Kidney (tissue), 22 donors: ENCODE results near the gene CST8. TPM values are rescaled to one million over a fixed set of nuclear protein-coding genes. Genes with fewer than 3 reads are reported as not detected.

ENCODE experiments used
- DNase-seq, 5 donors: peaks; one replicate each; pipeline ENCODE4 v3.0.0-alpha.2; 2013 to 2020
- FAIRE-seq: peaks from 2 replicates; lab custom pipeline; 2012; peaks lifted over from hg19 to GRCh38; lab: Jason Lieb, UNC
- H3K27ac ChIP-seq, 2 donors: one replicate each; pipeline ENCODE4 v1.7.0; 2013; ENCODE audit warnings: low read depth in 2 of 2, low read length in 2 of 2, inconsistent platforms in 1 of 2
- H3K27me3 ChIP-seq: one replicate; pipeline ENCODE4 v1.7.1; 2013; ENCODE audit warnings: low read length, inconsistent platforms; ENCODE audit not compliant: control insufficient read depth, insufficient read depth
- H3K36me3 ChIP-seq, 3 donors: one replicate each; pipeline versions ENCODE4 v1.7.0 to v1.7.1; 2013; ENCODE audit warnings: low read length in 3 of 3, control low read depth in 1 of 3, inconsistent platforms in 1 of 3; ENCODE audit not compliant: insufficient read depth in 3 of 3, control insufficient read depth in 2 of 3
- H3K4me1 ChIP-seq, 3 donors: one replicate each; pipeline versions ENCODE4 v1.7.0 to v1.7.1; 2013; ENCODE audit warnings: low read length in 3 of 3, inconsistent platforms in 1 of 3, low read depth in 1 of 3; ENCODE audit not compliant: control insufficient read depth in 2 of 3, insufficient read depth in 2 of 3
- H3K4me3 ChIP-seq, 3 donors: one replicate each; pipeline versions ENCODE4 v1.7.0 to v1.8.1; 2013; ENCODE audit warnings: low read length in 3 of 3, control low read depth in 1 of 3, inconsistent platforms in 1 of 3
- H3K9ac ChIP-seq, 3 donors: one replicate each; pipeline versions ENCODE4 v1.7.0 to v1.7.1; 2013; ENCODE audit warnings: low read length in 3 of 3, control low read depth in 1 of 3, inconsistent platforms in 1 of 3
- H3K9me3 ChIP-seq, 3 donors: one replicate each; pipeline versions ENCODE4 v1.7.0 to v1.7.1; 2013; ENCODE audit warnings: low read length in 3 of 3, control low read depth in 1 of 3, inconsistent platforms in 1 of 3; ENCODE audit not compliant: control insufficient read depth in 2 of 3, insufficient read depth in 1 of 3
- CTCF ChIP-seq: IDR thresholded peaks from 3 replicates; pipeline ENCODE4 v1.5.1; 2012; ENCODE audit warnings: mild to moderate bottlenecking, moderate library complexity, borderline replicate concordance; ENCODE audit not compliant: insufficient read depth; ENCODE audit errors: extremely low read depth
- intact Hi-C: fragments of 100-400 bp; cut with DNase I; formaldehyde crosslinking; loops from one replicate; pipeline ENCODE4 v1.11.1; 2022
- long read RNA-seq, 10 donors: library from polyadenylated mRNA in 1 of 10; unstranded in 1 of 10; transcript quantifications; one replicate each; pipeline ENCODE4 v2.0.0 and lab custom pipeline, GENCODE V29; 2021 to 2026
- polyA plus RNA-seq: library from polyadenylated mRNA; stranded (reverse); fragments of 350-450 nt; fragmentation: Illumina TruSeq; extraction: RNeasy Lipid Tissue Mini Kit (QIAGEN cat#74804); gene quantifications from one replicate; pipeline ENCODE4 v1.2.3, GENCODE V29; 2014; ENCODE audit warnings: low read depth, low replicate concordance; ENCODE audit not compliant: insufficient read depth
- total RNA-seq: library from RNA; stranded (reverse); fragmentation: NEBNext Ultra II Directional; extraction: Animal tissue kit (Norgen Biotek cat#: 25700); gene quantifications from one replicate; pipeline ENCODE4 v1.2.1, GENCODE V29; 2021
- donor health status: control.
- donor health status: control.
- donor health status: control.
- donor health status: control.
- donor health status: control.
- donor health status: DM: yes; HTN: yes; CAD: no.
- donor health status: Normal renal cell carcinoma (clear cell type).

CST8 gene
- total RNA-seq (not detected), polyA plus RNA-seq (not detected)
- long read RNA-seq, donor 1, result 0 reads
- long read RNA-seq, donor 2, result 0 reads
- long read RNA-seq, donor 3, result 0 reads
- long read RNA-seq, donor 4, result 0 reads
- long read RNA-seq, donor 5, result 0 reads
- long read RNA-seq, donor 6, result 0 reads
- long read RNA-seq, donor 7, result 0 reads
- long read RNA-seq, donor 8, result 0 reads
- long read RNA-seq, donor 9, result 0 reads
- long read RNA-seq, donor 10, result 0 reads

GRCh38 chr20:23490817-23491216 lies at the start of gene CST8:
TSS of gene CST8 (plus strand) at chr20:23491117. CDS start at chr20:23491668, 551 bp downstream.
- Histone ChIP-seq H3K9me3 (peaks cover 0 to 2% (median 1%) of the 10 kb centered on the region in 3 donors), H3K9ac (no peak within 1 kb of the TSS), H3K27ac (no peak within 1 kb of the TSS), H3K4me1 (no peaks in the 10 kb centered on the region), H3K27me3 (no peaks in the 10 kb centered on the region), H3K4me3 (no peak within 1 kb of the TSS), H3K36me3 (no peaks in the 10 kb centered on the region)
- DNase-seq (no peak), FAIRE-seq (no peak)
- no peak for TF ChIP-seq CTCF
- intact Hi-C loops, result no loop called here

GRCh38 chr20:23441850-23442313 lies 49.0 kb upstream of the CST8 start:
- Histone ChIP-seq H3K4me1 (no peaks in the 10 kb centered on the region), H3K9ac (no peak overlapping the region), H3K36me3 (no peaks in the 10 kb centered on the region), H3K9me3 (no peaks in the 10 kb centered on the region), H3K4me3 (no peak overlapping the region), H3K27me3 (no peaks in the 10 kb centered on the region), H3K27ac (no peak overlapping the region)
- FAIRE-seq (no peak), DNase-seq (peak in 4 of 5 donors; percentile 82 to 94 (median 88))
- peak; percentile 88 for TF ChIP-seq CTCF
- intact Hi-C loops, result no loop called here

DNA sequence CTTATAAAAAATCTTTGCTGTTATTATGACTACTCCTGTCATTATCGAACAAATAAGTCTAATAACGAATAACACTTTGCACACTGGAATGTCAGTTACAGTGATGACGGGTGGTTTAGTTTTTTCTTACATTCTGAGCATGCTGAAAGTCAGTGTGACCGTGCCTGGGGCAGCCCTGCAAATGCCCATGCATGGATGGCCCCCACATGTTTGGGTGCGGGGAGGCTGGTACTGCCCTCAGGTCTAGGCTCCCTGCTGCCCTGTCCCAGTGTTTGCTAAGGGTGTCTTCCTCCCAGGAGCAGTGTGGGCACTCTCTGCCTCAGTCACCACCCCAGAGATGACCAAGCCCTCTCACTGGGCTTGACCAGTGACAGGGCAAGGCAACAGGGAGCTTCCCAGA lies 48.5 kb upstream of the CST8 start:
- Histone ChIP-seq H3K4me3 (no peak overlapping the region), H3K4me1 (no peaks in the 10 kb centered on the region), H3K9ac (no peak overlapping the region), H3K9me3 (no peaks in the 10 kb centered on the region), H3K27ac (no peak overlapping the region), H3K27me3 (no peaks in the 10 kb centered on the region), H3K36me3 (no peaks in the 10 kb centered on the region)
- TF ChIP-seq CTCF, result no peak
- intact Hi-C loops, result no loop called here
- no peak for DNase-seq
- no peak for FAIRE-seq

- H3K27ac ChIP-seq, result no peak overlapping the region
- H3K4me3 ChIP-seq, result no peak overlapping the region
- DNase-seq (no peak), FAIRE-seq (no peak)
- H3K36me3 ChIP-seq, result no peaks in the 10 kb centered on the region
- no peak overlapping the region for H3K9ac ChIP-seq
- no peaks in the 10 kb centered on the region for H3K4me1 ChIP-seq
- intact Hi-C loops, result no loop called here
- no peaks in the 10 kb centered on the region for H3K9me3 ChIP-seq
- no peaks in the 10 kb centered on the region for H3K27me3 ChIP-seq
- TF ChIP-seq CTCF, result no peak
Measured at GRCh38 chr20:23444859-23445258, 46.1 kb upstream of the CST8 start.
